Dendritic cell treated with granulocyte-macrophage colony-stimulating factor and Interleukin-4, amounts not matched to agents 40 ng/mL and 50 ng/mL, for 4 days (primary cell): ENCODE measurements around the gene INPP5F.
"Not testable (repeated sequence)": the region's sequence is repeated elsewhere in the genome, so short reads cannot be mapped to it uniquely, and the experiment has no call there.

Experiments
- H3K27ac Mint-ChIP-seq: one replicate; pipeline ENCODE4 v1.8.0; 2022; ENCODE audit warnings: mild to moderate bottlenecking, mixed read lengths
- H3K27me3 Mint-ChIP-seq: one replicate; pipeline ENCODE4 v1.8.0; 2022; ENCODE audit warnings: mild to moderate bottlenecking, mixed read lengths
- H3K36me3 Mint-ChIP-seq: one replicate; pipeline ENCODE4 v1.8.0; 2022; ENCODE audit warnings: low read depth, mixed read lengths
- H3K4me1 Mint-ChIP-seq: one replicate; pipeline ENCODE4 v1.8.0; 2022; ENCODE audit warnings: low read depth, mixed read lengths
- H3K4me3 Mint-ChIP-seq: one replicate; pipeline ENCODE4 v1.8.0; 2022; ENCODE audit warnings: mild to moderate bottlenecking, moderate library complexity, mixed read lengths
- H3K9me3 Mint-ChIP-seq: one replicate; pipeline ENCODE4 v1.8.0; 2022; ENCODE audit warnings: mixed read lengths
- intact Hi-C: fragments of 100-400 bp; cut with micrococcal nuclease; formaldehyde crosslinking; loops from one replicate; pipeline ENCODE4 v1.15.0; 2022

Gene INPP5F

GRCh38 chr10:119762805-119763798, 37.3 kb downstream of the INPP5F start:
- no peak overlapping the region for H3K27ac Mint-ChIP-seq
- no peak overlapping the region for H3K4me3 Mint-ChIP-seq
- no peaks in the 10 kb centered on the region for H3K36me3 Mint-ChIP-seq
- no peaks in the 10 kb centered on the region for H3K4me1 Mint-ChIP-seq
- intact Hi-C loops = no loop called here
- H3K9me3 Mint-ChIP-seq = no peaks in the 10 kb centered on the region
- no peaks in the 10 kb centered on the region for H3K27me3 Mint-ChIP-seq

- no peaks in the 10 kb centered on the region for H3K27me3 Mint-ChIP-seq
- H3K36me3 Mint-ChIP-seq = no peaks in the 10 kb centered on the region
- H3K27ac Mint-ChIP-seq = no peak overlapping the region
- intact Hi-C loops = no loop called here
- no peaks in the 10 kb centered on the region for H3K4me1 Mint-ChIP-seq
- H3K9me3 Mint-ChIP-seq = no peaks in the 10 kb centered on the region
- no peak overlapping the region for H3K4me3 Mint-ChIP-seq
Measured at GRCh38 chr10:119768455-119769094, 42.7 kb downstream of the INPP5F start.

GRCh38 chr10:119769886-119770285, 44.0 kb downstream of the INPP5F start:
- Mint-ChIP-seq H3K4me1 (no peaks in the 10 kb centered on the region), H3K9me3 (no peaks in the 10 kb centered on the region), H3K4me3 (no peak overlapping the region), H3K27ac (no peak overlapping the region), H3K27me3 (no peaks in the 10 kb centered on the region), H3K36me3 (no peaks in the 10 kb centered on the region)
- intact Hi-C loops = no loop called here

GRCh38 chr10:119770928-119771327, 45.1 kb downstream of the INPP5F start:
- Mint-ChIP-seq H3K36me3 (no peaks in the 10 kb centered on the region), H3K4me1 (no peaks in the 10 kb centered on the region), H3K27ac (no peak overlapping the region), H3K9me3 (no peaks in the 10 kb centered on the region), H3K4me3 (no peak overlapping the region), H3K27me3 (no peaks in the 10 kb centered on the region)
- intact Hi-C loops = no loop called here

- no peaks in the 10 kb centered on the region for H3K36me3 Mint-ChIP-seq
Measured at GRCh38 chr10:119772334-119772733, 46.5 kb downstream of the INPP5F start.

GRCh38 chr10:119773041-119773440, 47.2 kb downstream of the INPP5F start:
- H3K36me3 Mint-ChIP-seq, H3K9me3 Mint-ChIP-seq, intact Hi-C loops, H3K27ac Mint-ChIP-seq, H3K4me1 Mint-ChIP-seq, H3K4me3 Mint-ChIP-seq, H3K27me3 Mint-ChIP-seq: not testable (repeated sequence)

More at GRCh38 chr10:119772334-119772733, 46.5 kb downstream of the INPP5F start:
- H3K4me3 Mint-ChIP-seq = no peak overlapping the region
- no peaks in the 10 kb centered on the region for H3K27me3 Mint-ChIP-seq
- intact Hi-C loops = no loop called here
- no peak overlapping the region for H3K27ac Mint-ChIP-seq
- H3K9me3 Mint-ChIP-seq = no peaks in the 10 kb centered on the region
- no peaks in the 10 kb centered on the region for H3K4me1 Mint-ChIP-seq

- Mint-ChIP-seq H3K27ac (no peak overlapping the region), H3K27me3 (no peaks in the 10 kb centered on the region), H3K4me1 (no peaks in the 10 kb centered on the region), H3K9me3 (no peaks in the 10 kb centered on the region), H3K4me3 (no peak overlapping the region), H3K36me3 (no peaks in the 10 kb centered on the region)
- intact Hi-C loops = no loop called here
Measured at GRCh38 chr10:119775529-119775928, 49.7 kb downstream of the INPP5F start.

GRCh38 chr10:119776536-119776935, 50.7 kb downstream of the INPP5F start:
- intact Hi-C loops = no loop called here
- Mint-ChIP-seq H3K36me3 (no peaks in the 10 kb centered on the region), H3K27me3 (no peaks in the 10 kb centered on the region), H3K4me3 (no peak overlapping the region), H3K9me3 (no peaks in the 10 kb centered on the region), H3K27ac (no peak overlapping the region), H3K4me1 (no peaks in the 10 kb centered on the region)

- no peak overlapping the region for H3K4me3 Mint-ChIP-seq
- no peaks in the 10 kb centered on the region for H3K4me1 Mint-ChIP-seq
- H3K9me3 Mint-ChIP-seq = no peaks in the 10 kb centered on the region
- H3K27me3 Mint-ChIP-seq = no peaks in the 10 kb centered on the region
- intact Hi-C loops = no loop called here
- H3K36me3 Mint-ChIP-seq = no peaks in the 10 kb centered on the region
- no peak overlapping the region for H3K27ac Mint-ChIP-seq
Measured at GRCh38 chr10:119777686-119778085, 51.8 kb downstream of the INPP5F start.

- H3K36me3 Mint-ChIP-seq = no peaks in the 10 kb centered on the region
- H3K9me3 Mint-ChIP-seq = no peaks in the 10 kb centered on the region
- intact Hi-C loops = no loop called here
- no peak overlapping the region for H3K27ac Mint-ChIP-seq
- no peak overlapping the region for H3K4me3 Mint-ChIP-seq
- H3K4me1 Mint-ChIP-seq = no peaks in the 10 kb centered on the region
- no peaks in the 10 kb centered on the region for H3K27me3 Mint-ChIP-seq
Measured at GRCh38 chr10:119778776-119779445, 53.1 kb downstream of the INPP5F start.

- Mint-ChIP-seq H3K9me3 (no peaks in the 10 kb centered on the region), H3K36me3 (no peaks in the 10 kb centered on the region), H3K27me3 (peaks cover 3% of the 10 kb centered on the region), H3K4me1 (peaks cover 16% of the 10 kb centered on the region), H3K4me3 (no peak overlapping the region), H3K27ac (no peak overlapping the region)
- intact Hi-C loops = no loop called here
Measured at GRCh38 chr10:119780879-119781480, 55.1 kb downstream of the INPP5F start.

- intact Hi-C loops = no loop called here
- no peaks in the 10 kb centered on the region for H3K9me3 Mint-ChIP-seq
- H3K36me3 Mint-ChIP-seq = no peaks in the 10 kb centered on the region
- no peak overlapping the region for H3K4me3 Mint-ChIP-seq
- H3K27ac Mint-ChIP-seq = no peak overlapping the region
- H3K27me3 Mint-ChIP-seq = peaks cover 3% of the 10 kb centered on the region
- peaks cover 16% of the 10 kb centered on the region for H3K4me1 Mint-ChIP-seq
Measured at GRCh38 chr10:119781498-119781897, 55.6 kb downstream of the INPP5F start.

- Mint-ChIP-seq H3K36me3 (no peaks in the 10 kb centered on the region), H3K27ac (no peak overlapping the region), H3K4me3 (no peak overlapping the region), H3K27me3 (peaks cover 8% of the 10 kb centered on the region), H3K4me1 (peaks cover 24% of the 10 kb centered on the region), H3K9me3 (no peaks in the 10 kb centered on the region)
- intact Hi-C loops = no loop called here
Measured at GRCh38 chr10:119782981-119783664, 57.3 kb downstream of the INPP5F start.
